Transverse colon (tissue), 4 donors: ENCODE results near the gene ETNK2.

Source experiments
- EP300 ChIP-seq: sonication (generic); formaldehyde crosslinking; IDR thresholded peaks from one replicate; pipeline ENCODE4 v1.6.1; 2017; ENCODE audit warnings: antibody characterized with exemption, low read depth
- POLR2A ChIP-seq: fragments of 450-650 bp; IDR thresholded peaks from one replicate; pipeline ENCODE4 v1.6.1; 2016; ENCODE audit warnings: antibody characterized with exemption, mild to moderate bottlenecking, moderate library complexity
- POLR2AphosphoS5 ChIP-seq, 3 donors: sonication (generic); formaldehyde crosslinking; IDR thresholded peaks; one replicate each; pipeline ENCODE4 v1.6.1; 2016; ENCODE audit warnings: antibody characterized with exemption in 3 of 3
- TF ChIP-seq, protein P1 (sequence below), 5 experiments: fragments of 200-600 bp in 3 of 5; fragments of 450-650 bp in 2 of 5; sonication (generic) in 3 of 5; IDR thresholded peaks; 1 replicate in 2 of 5; 2 replicates in 3 of 5; pipeline ENCODE4 v1.5.1; 2016 to 2017; ENCODE audit warnings: antibody characterized with exemption in 5 of 5, inconsistent platforms in 3 of 5, mild to moderate bottlenecking in 2 of 5, moderate library complexity in 1 of 5

DNA sequence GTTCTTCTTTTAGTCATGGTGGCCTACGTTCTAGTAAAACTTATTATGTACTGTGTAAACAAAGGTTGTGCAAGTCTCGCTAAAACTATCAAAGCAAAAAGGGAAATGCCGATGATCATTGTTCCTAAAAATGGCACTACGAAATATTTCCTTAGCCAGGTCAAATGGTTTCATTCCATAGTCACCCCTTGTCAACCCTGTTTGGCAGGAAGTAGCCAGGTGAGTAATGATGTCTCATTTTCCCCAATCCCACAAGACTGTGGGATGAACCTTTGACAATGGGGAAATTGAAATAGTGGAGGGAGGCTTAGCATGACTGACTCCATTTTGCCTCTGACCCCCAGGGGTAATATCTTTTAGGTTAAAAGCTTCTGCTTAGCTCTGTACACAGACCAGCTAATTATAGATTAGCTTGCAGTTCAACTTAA lies 19.9 kb upstream of the ETNK2 start:
- TF ChIP-seq, protein P1, sequence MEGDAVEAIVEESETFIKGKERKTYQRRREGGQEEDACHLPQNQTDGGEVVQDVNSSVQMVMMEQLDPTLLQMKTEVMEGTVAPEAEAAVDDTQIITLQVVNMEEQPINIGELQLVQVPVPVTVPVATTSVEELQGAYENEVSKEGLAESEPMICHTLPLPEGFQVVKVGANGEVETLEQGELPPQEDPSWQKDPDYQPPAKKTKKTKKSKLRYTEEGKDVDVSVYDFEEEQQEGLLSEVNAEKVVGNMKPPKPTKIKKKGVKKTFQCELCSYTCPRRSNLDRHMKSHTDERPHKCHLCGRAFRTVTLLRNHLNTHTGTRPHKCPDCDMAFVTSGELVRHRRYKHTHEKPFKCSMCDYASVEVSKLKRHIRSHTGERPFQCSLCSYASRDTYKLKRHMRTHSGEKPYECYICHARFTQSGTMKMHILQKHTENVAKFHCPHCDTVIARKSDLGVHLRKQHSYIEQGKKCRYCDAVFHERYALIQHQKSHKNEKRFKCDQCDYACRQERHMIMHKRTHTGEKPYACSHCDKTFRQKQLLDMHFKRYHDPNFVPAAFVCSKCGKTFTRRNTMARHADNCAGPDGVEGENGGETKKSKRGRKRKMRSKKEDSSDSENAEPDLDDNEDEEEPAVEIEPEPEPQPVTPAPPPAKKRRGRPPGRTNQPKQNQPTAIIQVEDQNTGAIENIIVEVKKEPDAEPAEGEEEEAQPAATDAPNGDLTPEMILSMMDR (IDR thresholded peaks at IDR 0.05), result no peak
- TF ChIP-seq POLR2A (no peak), POLR2AphosphoS5 (IDR thresholded peaks at IDR 0.05) (no peak), EP300 (no peak)
